Activated B cell treated with CpG ODN at 0.5 μM for 24 hours (primary cell): ENCODE results near the gene CRIP3. TPM values are rescaled to one million over a fixed set of nuclear protein-coding genes. Genes with fewer than 3 reads are reported as not detected.

Source experiments
- ATAC-seq: fragments of 200-7000 bp; cut with Tn5 transposase; one replicate; pipeline ENCODE4 v1.10.0; 2021; ENCODE audit warnings: low read depth, mild to moderate bottlenecking, moderate library complexity
- CTCF ChIA-PET: fragments of 350-600 bp; sonication (Branson Sonifier 250); formaldehyde crosslinking; loops from one replicate; lab custom pipeline; 2021; ENCODE audit warnings: antibody characterized with exemption; lab: Charles Lee
- POLR2A ChIA-PET: fragments of 350-600 bp; sonication (Branson Sonifier 250); formaldehyde crosslinking; loops from one replicate; lab custom pipeline; 2021; ENCODE audit warnings: antibody characterized with exemption; lab: Charles Lee
- DNase-seq: peaks from one replicate; pipeline ENCODE4 v3.0.0; 2022
- H3K27ac Mint-ChIP-seq: one replicate; pipeline ENCODE4 v1.8.0; 2020; ENCODE audit warnings: mixed read lengths
- H3K27me3 Mint-ChIP-seq: one replicate; pipeline ENCODE4 v1.8.0; 2021; ENCODE audit warnings: mixed read lengths
- H3K36me3 Mint-ChIP-seq: one replicate; pipeline ENCODE4 v1.8.0; 2021; ENCODE audit warnings: low read depth, mixed read lengths
- H3K4me1 Mint-ChIP-seq: one replicate; pipeline ENCODE4 v1.8.0; 2021; ENCODE audit warnings: mixed read lengths
- H3K4me3 Mint-ChIP-seq: one replicate; pipeline ENCODE4 v1.8.0; 2020; ENCODE audit warnings: mild to moderate bottlenecking, mixed read lengths
- H3K9me3 Mint-ChIP-seq: one replicate; pipeline ENCODE4 v1.8.0; 2020; ENCODE audit warnings: mixed read lengths
- intact Hi-C: fragments of 100-400 bp; cut with micrococcal nuclease; formaldehyde crosslinking; loops from one replicate; pipeline ENCODE4 v1.15.1; 2024
- total RNA-seq: library from RNA; stranded (reverse); gene quantifications from 2 replicates; pipeline ENCODE4 v1.2.3, GENCODE V29; 2022
- TF ChIP-seq, protein P1 (sequence below): fragments of 200-600 bp; IDR thresholded peaks from one replicate; pipeline ENCODE4 v1.8.0; 2022; ENCODE audit warnings: antibody characterized with exemption, mild to moderate bottlenecking

The CRIP3 gene
- total RNA-seq, 1 donor from 2014 or later: 49.9 TPM

DNA sequence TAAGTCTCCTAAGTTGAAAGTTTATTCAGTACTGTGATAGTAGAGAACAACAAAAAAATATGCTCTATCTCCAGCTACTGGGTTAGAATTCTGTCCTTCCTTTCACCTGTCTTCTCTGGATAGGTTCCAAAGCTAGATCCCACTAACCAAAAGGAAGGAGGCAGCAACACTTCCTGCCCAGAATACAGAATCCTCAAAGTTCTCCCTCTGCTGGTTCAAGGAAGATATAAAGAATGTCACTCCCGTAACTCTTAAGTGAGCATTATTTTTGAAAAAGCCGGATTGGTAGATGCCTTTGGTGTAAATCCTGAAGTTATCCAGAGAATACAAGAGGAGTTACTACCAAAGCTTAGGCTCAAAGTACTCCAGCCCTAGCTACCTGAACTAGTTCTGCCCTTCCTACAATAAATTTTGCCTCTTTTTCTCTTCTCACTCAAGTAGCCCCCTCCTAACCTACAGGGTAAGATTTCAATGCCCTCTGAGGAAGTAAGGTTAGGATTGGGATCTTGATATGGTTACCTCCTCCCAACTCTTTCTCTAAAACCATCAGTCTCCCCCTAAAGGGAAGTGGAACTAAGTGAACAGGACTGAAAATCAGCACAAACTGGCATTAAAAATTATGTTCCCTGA, 26.0 kb upstream of the CRIP3 start:
- Mint-ChIP-seq H3K9me3 (no peaks in the 10 kb centered on the region), H3K36me3 (peaks cover 64% of the 10 kb centered on the region), H3K4me3 (no peak overlapping the region), H3K4me1 (peaks cover 56% of the 10 kb centered on the region), H3K27me3 (no peaks in the 10 kb centered on the region), H3K27ac (peak overlapping the region; percentile 15)
- DNase-seq: no peak
- TF ChIP-seq, protein P1, sequence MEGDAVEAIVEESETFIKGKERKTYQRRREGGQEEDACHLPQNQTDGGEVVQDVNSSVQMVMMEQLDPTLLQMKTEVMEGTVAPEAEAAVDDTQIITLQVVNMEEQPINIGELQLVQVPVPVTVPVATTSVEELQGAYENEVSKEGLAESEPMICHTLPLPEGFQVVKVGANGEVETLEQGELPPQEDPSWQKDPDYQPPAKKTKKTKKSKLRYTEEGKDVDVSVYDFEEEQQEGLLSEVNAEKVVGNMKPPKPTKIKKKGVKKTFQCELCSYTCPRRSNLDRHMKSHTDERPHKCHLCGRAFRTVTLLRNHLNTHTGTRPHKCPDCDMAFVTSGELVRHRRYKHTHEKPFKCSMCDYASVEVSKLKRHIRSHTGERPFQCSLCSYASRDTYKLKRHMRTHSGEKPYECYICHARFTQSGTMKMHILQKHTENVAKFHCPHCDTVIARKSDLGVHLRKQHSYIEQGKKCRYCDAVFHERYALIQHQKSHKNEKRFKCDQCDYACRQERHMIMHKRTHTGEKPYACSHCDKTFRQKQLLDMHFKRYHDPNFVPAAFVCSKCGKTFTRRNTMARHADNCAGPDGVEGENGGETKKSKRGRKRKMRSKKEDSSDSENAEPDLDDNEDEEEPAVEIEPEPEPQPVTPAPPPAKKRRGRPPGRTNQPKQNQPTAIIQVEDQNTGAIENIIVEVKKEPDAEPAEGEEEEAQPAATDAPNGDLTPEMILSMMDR: no peak
- intact Hi-C loops: loop anchor here (1.0 kb wide), 2 partner anchors 26 to 71 kb away; partner anchors contain the start of gene CRIP3
- no peak for ATAC-seq
- ChIA-PET CTCF (interaction anchor here (0.9 to 7.4 kb wide), 8 partner anchors 11 to 71 kb away, joined by 3 to 52 read pairs (median 6); partner anchors contain the start of gene CRIP3), POLR2A (interaction anchor here (0.7 to 1.2 kb wide), 3 partner anchors 8 to 50 kb away, joined by 3 to 6 read pairs (median 4); partner anchors contain the start of gene CRIP3)

DNA sequence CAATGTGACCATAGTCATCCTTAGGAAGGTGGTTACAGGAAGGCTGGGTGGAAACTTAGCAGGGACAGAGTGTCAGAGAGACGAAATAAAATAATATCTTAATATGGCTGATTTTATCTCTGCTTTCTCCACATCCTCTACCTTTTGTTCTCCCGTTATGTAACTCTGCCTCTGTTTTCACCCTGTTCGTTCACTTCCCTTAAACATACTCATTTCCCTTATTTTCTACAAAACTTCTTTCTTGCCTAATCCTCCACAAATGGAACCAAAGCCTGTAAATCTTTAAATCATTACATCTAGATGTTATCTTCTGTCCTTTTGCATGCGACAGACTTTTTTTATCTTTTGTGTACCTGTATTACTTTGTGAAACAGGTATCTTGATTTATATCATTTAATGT, 23.3 kb upstream of the CRIP3 start:
- Mint-ChIP-seq H3K27me3 (no peaks in the 10 kb centered on the region), H3K36me3 (peaks cover 55% of the 10 kb centered on the region), H3K4me1 (peaks cover 32% of the 10 kb centered on the region), H3K4me3 (no peak overlapping the region), H3K27ac (no peak overlapping the region), H3K9me3 (no peaks in the 10 kb centered on the region)
- ATAC-seq (no peak), DNase-seq (no peak)
- intact Hi-C loops: no loop called here
- TF ChIP-seq, protein P1: no peak
- ChIA-PET CTCF (no interaction called here), POLR2A (no interaction called here)

DNA sequence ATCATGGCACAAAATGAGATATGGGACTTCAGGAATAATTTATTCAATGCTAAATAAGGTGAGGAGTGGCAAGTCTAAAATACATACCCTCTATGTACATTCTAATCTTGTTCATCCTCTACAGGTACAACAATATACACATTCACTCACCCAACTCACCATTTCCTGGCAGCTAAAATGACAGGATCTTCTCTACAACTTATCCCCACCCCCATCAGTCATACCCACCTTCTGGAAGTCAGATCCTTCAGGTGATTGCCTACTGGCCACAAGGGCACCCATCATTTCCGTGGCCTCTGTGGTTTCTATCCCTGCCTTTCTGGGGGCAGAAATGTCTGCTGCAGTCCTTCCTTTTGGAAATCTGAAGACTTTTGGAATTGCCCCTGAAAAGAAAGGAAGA, 22.8 kb upstream of the CRIP3 start:
- Mint-ChIP-seq H3K27me3 (no peaks in the 10 kb centered on the region), H3K27ac (no peak overlapping the region), H3K4me1 (peaks cover 29% of the 10 kb centered on the region), H3K9me3 (no peaks in the 10 kb centered on the region), H3K36me3 (peaks cover 51% of the 10 kb centered on the region), H3K4me3 (no peak overlapping the region)
- TF ChIP-seq, protein P1: no peak
- ATAC-seq (no peak), DNase-seq (no peak)
- intact Hi-C loops: no loop called here
- ChIA-PET POLR2A (no interaction called here), CTCF (no interaction called here)

DNA sequence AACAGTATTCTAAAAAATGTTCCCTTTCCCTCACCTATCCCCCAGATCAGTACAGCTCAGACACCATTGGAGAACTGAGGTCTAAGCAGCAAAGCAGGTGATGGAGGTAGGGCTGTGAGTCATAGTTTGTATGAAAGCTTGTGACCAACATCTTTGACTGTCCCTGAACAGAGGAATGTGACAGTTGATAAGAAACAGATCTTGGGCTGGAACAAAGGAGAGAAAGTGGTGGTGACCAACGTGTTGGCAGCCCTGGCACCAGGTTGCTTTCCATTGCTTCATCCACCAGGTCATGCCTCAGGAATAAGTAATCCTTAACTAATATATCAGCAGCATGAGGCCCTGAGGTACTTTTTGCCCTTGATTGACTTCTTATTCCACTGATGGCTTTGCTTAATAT, 19.9 kb upstream of the CRIP3 start:
- ChIA-PET POLR2A (no interaction called here), CTCF (interaction anchor here (2.0 to 2.6 kb wide), 2 partner anchors 20 to 99 kb away, joined by 4 to 7 read pairs; partner anchors contain the start of genes CRIP3 and DNPH1)
- DNase-seq (no peak), ATAC-seq (no peak)
- TF ChIP-seq, protein P1: no peak
- peak overlapping the region; percentile 31 for H3K27ac Mint-ChIP-seq
- H3K4me1 Mint-ChIP-seq: peaks cover 32% of the 10 kb centered on the region
- H3K36me3 Mint-ChIP-seq: peaks cover 52% of the 10 kb centered on the region
- no peak overlapping the region for H3K4me3 Mint-ChIP-seq
- no peaks in the 10 kb centered on the region for H3K9me3 Mint-ChIP-seq
- H3K27me3 Mint-ChIP-seq: no peaks in the 10 kb centered on the region
- intact Hi-C loops: no loop called here

DNA sequence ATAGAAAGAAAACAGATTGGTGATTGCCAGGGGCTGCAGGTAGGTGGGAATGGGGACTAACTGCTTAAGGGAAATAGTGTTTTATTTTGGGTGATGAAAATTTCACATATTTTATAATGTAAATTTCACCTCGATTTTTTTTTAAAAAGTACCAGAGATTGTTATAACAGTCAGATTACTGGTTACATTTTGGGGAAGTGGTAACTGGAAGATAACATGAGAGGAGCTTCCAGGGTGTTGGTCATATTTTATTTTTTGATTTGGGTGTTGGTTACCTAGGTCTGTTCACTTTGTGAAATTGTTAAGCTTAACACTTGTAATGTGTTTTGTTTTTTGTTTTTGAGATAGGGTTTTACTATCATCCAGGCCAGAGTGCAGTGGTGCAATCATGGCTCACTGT, 17.2 kb upstream of the CRIP3 start:
- H3K27ac Mint-ChIP-seq: no peak overlapping the region
- ChIA-PET CTCF (no interaction called here), POLR2A (interaction anchor here (0.6 to 2.4 kb wide), 4 partner anchors 9 to 89 kb away, joined by 3 to 8 read pairs (median 6); no protein-coding TSS in a partner anchor)
- TF ChIP-seq, protein P1: no peak
- no peak for ATAC-seq
- no peaks in the 10 kb centered on the region for H3K27me3 Mint-ChIP-seq
- H3K4me1 Mint-ChIP-seq: peaks cover 40% of the 10 kb centered on the region
- no peak overlapping the region for H3K4me3 Mint-ChIP-seq
- no peaks in the 10 kb centered on the region for H3K9me3 Mint-ChIP-seq
- no peak for DNase-seq
- intact Hi-C loops: no loop called here
- H3K36me3 Mint-ChIP-seq: peaks cover 44% of the 10 kb centered on the region
